ENCODE results near the gene TNFRSF25.

DNA sequence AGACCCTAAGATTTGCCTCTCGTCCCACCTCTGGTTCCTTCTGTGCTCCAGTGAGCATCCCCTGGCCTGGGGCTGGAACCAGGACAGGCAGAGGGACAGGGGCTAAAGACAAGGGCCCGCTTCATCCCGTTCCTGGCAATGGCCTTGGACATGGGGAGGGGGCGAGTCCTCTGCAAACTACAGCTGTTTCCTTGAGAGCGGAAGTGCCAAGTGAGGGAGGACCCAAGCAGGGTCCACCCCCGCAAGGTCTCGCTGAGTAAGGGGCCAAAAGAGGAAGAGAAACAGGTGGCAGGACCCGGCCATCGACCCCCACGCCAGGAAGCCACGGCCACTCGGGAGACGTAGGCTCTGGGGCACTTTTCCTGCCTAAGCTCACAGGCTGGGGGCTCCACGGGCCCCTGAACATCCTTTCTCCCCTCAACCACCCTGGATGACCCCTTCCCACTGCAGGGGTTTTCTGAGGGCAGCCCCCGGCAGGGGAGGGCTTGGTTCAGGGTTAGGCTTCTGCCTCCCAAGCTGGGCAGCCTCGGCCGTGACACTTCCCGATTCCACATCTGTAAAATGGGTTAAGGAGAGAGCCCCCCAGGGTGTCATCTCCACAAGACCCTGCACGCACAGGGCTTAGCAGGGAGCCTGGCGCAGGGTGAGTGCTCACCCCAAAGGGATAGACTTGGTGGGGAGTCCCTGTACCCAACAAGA lies 43.4 kb upstream of the TNFRSF25 start:
- TF ChIP-seq, protein P1, sequence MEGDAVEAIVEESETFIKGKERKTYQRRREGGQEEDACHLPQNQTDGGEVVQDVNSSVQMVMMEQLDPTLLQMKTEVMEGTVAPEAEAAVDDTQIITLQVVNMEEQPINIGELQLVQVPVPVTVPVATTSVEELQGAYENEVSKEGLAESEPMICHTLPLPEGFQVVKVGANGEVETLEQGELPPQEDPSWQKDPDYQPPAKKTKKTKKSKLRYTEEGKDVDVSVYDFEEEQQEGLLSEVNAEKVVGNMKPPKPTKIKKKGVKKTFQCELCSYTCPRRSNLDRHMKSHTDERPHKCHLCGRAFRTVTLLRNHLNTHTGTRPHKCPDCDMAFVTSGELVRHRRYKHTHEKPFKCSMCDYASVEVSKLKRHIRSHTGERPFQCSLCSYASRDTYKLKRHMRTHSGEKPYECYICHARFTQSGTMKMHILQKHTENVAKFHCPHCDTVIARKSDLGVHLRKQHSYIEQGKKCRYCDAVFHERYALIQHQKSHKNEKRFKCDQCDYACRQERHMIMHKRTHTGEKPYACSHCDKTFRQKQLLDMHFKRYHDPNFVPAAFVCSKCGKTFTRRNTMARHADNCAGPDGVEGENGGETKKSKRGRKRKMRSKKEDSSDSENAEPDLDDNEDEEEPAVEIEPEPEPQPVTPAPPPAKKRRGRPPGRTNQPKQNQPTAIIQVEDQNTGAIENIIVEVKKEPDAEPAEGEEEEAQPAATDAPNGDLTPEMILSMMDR (IDR thresholded peaks at IDR 0.05; ENCODE audit: control extremely low read depth in 1 of 3, insufficient read depth in 1 of 3, low read depth in 1 of 3, low read length in 3 of 3): no peak
- TF ChIP-seq, protein P2, sequence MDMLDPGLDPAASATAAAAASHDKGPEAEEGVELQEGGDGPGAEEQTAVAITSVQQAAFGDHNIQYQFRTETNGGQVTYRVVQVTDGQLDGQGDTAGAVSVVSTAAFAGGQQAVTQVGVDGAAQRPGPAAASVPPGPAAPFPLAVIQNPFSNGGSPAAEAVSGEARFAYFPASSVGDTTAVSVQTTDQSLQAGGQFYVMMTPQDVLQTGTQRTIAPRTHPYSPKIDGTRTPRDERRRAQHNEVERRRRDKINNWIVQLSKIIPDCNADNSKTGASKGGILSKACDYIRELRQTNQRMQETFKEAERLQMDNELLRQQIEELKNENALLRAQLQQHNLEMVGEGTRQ (IDR thresholded peaks at IDR 0.05; ENCODE audit: low read length): no peak
- TF ChIP-seq BACH1 (IDR thresholded peaks at IDR 0.05; ENCODE audit: low read length) (no peak), BRCA1 (IDR thresholded peaks at IDR 0.05; ENCODE audit: low read depth, low read length) (no peak), MAFK (IDR thresholded peaks at IDR 0.05; ENCODE audit: low read depth, low read length) (no peak), RBBP5 (IDR thresholded peaks at IDR 0.05; ENCODE audit: borderline replicate concordance, low read depth, low read length) (no peak), SP1 (IDR thresholded peaks at IDR 0.05; ENCODE audit: low read depth, low read length) (no peak), TAF1 (IDR thresholded peaks at IDR 0.05; ENCODE audit: low read depth, low read length) (no peak), TCF12 (IDR thresholded peaks at IDR 0.05; ENCODE audit: low read depth, low read length) (no peak)
- TF ChIP-seq, protein P3, sequence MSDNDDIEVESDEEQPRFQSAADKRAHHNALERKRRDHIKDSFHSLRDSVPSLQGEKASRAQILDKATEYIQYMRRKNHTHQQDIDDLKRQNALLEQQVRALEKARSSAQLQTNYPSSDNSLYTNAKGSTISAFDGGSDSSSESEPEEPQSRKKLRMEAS (IDR thresholded peaks at IDR 0.05): no peak
- TF ChIP-seq, protein P4, sequence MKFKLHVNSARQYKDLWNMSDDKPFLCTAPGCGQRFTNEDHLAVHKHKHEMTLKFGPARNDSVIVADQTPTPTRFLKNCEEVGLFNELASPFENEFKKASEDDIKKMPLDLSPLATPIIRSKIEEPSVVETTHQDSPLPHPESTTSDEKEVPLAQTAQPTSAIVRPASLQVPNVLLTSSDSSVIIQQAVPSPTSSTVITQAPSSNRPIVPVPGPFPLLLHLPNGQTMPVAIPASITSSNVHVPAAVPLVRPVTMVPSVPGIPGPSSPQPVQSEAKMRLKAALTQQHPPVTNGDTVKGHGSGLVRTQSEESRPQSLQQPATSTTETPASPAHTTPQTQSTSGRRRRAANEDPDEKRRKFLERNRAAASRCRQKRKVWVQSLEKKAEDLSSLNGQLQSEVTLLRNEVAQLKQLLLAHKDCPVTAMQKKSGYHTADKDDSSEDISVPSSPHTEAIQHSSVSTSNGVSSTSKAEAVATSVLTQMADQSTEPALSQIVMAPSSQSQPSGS (IDR thresholded peaks at IDR 0.05; ENCODE audit: low read length): no peak

Measured in H1 (cell line).